G401 (cell line): ENCODE results near the gene TOPBP1. TPM values are rescaled to one million over a fixed set of nuclear protein-coding genes. Genes with fewer than 3 reads are reported as not detected.

Experiments used
- total RNA-seq: library from RNA; depleted of rRNA; stranded (reverse); fragments of >200 nt; shearing (Covaris generic); gene quantifications from 2 replicates; pipeline ENCODE4 v1.2.3, GENCODE V29; 2014; rRNA removed

The TOPBP1 gene
- total RNA-seq, 1 experiment from 2014 or later, result 60.7 TPM

Other genes starting within 250 kb of the TOPBP1 start
- gene CDV3, start 88.3 kb downstream of the TOPBP1 start, total RNA-seq, result 92.7 and 143 TPM in 2 replicates
- gene TF, start 84.5 kb upstream of the TOPBP1 start, total RNA-seq, result not detected in 2 replicates
- gene SRPRB, start 143.9 kb upstream of the TOPBP1 start, total RNA-seq, result 68.1 and 75.9 TPM in 2 replicates
- gene RAB6B, start 233.9 kb upstream of the TOPBP1 start, total RNA-seq, result 2.5 and 4.3 TPM in 2 replicates